Measurements from ENCODE around the gene SIDT1.

DNA sequence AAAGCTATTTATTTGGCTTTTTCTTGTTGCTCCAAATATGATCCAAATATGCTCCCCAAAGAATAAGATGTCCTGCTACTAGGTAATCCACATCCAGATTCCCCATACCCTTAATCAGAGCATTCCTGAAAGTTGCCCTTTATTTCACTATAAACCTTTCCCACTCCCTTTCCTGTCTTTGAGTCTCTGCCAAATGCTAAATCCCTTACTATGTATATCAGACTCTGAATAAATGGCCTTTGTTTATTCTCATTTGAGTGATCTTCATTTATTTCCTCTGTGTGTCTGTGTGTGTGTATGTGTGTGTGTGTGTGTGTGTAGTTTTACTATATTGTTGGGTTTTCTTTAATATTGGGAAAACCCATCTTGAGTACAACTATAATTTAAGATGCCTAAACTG is 10.4 kb upstream of the SIDT1 start:
- TF ChIP-seq SUZ12 (IDR thresholded peaks at IDR 0.05) (no peak), ARNT (IDR thresholded peaks at IDR 0.05) (no peak), SP1 (IDR thresholded peaks at IDR 0.05) (no peak), NFRKB (IDR thresholded peaks at IDR 0.05) (no peak), BHLHE40 (IDR thresholded peaks at IDR 0.05; ENCODE audit: borderline replicate concordance) (no peak), FOXM1 (IDR thresholded peaks at IDR 0.05; ENCODE audit: borderline replicate concordance) (no peak), L3MBTL2 (conservative IDR thresholded peaks at IDR 0.05) (no peak)
- TF ChIP-seq, protein P1, sequence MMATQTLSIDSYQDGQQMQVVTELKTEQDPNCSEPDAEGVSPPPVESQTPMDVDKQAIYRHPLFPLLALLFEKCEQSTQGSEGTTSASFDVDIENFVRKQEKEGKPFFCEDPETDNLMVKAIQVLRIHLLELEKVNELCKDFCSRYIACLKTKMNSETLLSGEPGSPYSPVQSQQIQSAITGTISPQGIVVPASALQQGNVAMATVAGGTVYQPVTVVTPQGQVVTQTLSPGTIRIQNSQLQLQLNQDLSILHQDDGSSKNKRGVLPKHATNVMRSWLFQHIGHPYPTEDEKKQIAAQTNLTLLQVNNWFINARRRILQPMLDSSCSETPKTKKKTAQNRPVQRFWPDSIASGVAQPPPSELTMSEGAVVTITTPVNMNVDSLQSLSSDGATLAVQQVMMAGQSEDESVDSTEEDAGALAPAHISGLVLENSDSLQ (IDR thresholded peaks at IDR 0.05): no peak
